IMR-90 (cell line): ENCODE data around the gene ATP2B1. TPM values are rescaled to one million over a fixed set of nuclear protein-coding genes. Genes with fewer than 3 reads are reported as not detected.

Experiments
- ATAC-seq: fragments of 200-7000 bp; cut with Tn5 transposase; 2 replicates; pipeline ENCODE4 v1.9.1; 2020; ENCODE audit warnings: low read depth, mild to moderate bottlenecking, moderate library complexity
- BruUV-seq: library from RNA; stranded (reverse); fragments of 400-500 nt; replicated peaks from 2 replicates; lab custom pipeline; 2021; lab: Mats Ljungman, UMichigan
- CTCF ChIA-PET: fragments of 300-600 bp; formaldehyde crosslinking; extraction: SDS; loops from one replicate; lab custom pipeline; 2021; ENCODE audit warnings: antibody characterized with exemption; lab: Yijun Ruan, JAX
- POLR2A ChIA-PET: fragments of 300-600 bp; sonication (Branson Sonifier 250); formaldehyde crosslinking; loops from one replicate; lab custom pipeline; 2022; ENCODE audit warnings: antibody characterized with exemption; ENCODE audit not compliant: unreplicated experiment; lab: Charles Lee
- DNase-seq: peaks from one replicate; pipeline ENCODE4 v3.0.0; 2013
- H2AFZ ChIP-seq: replicated peaks from 2 replicates; pipeline ENCODE3; 2013; ENCODE audit warnings: low read length, mild to moderate bottlenecking; ENCODE audit not compliant: poor library complexity
- H2AK5ac ChIP-seq: 2 replicates; pipeline ENCODE4 v1.6.1; 2013; ENCODE audit warnings: low read depth, low read length, inconsistent platforms
- H2AK9ac ChIP-seq: replicated peaks from 2 replicates; pipeline ENCODE3; 2013; ENCODE audit warnings: mild to moderate bottlenecking, low read depth, low read length, moderate library complexity; ENCODE audit not compliant: poor library complexity
- H2BK120ac ChIP-seq: 2 replicates; pipeline ENCODE4 v1.6.1; 2013; ENCODE audit warnings: low read depth, low read length, inconsistent platforms
- H2BK15ac ChIP-seq: 3 replicates; pipeline ENCODE4 v1.6.1; 2013; ENCODE audit warnings: low read depth, low read length, inconsistent platforms
- H2BK20ac ChIP-seq: 2 replicates; pipeline ENCODE4 v1.6.1; 2013; ENCODE audit warnings: low read depth, mild to moderate bottlenecking, inconsistent platforms, low read length, moderate library complexity
- H2BK5ac ChIP-seq: 2 replicates; pipeline ENCODE4 v1.6.1; 2013; ENCODE audit warnings: mild to moderate bottlenecking, low read depth, low read length, inconsistent platforms; ENCODE audit not compliant: poor library complexity, severe bottlenecking
- H3K14ac ChIP-seq: replicated peaks from 2 replicates; pipeline ENCODE4 v1.6.1; 2013; ENCODE audit warnings: low read depth, low read length, inconsistent platforms
- H3K18ac ChIP-seq: 2 replicates; pipeline ENCODE4 v1.6.1; 2013; ENCODE audit warnings: low read depth, low read length, control low read depth
- H3K23ac ChIP-seq: 2 replicates; pipeline ENCODE4 v1.6.1; 2013; ENCODE audit warnings: low read depth, low read length, inconsistent platforms
- H3K27ac ChIP-seq: 2 replicates; pipeline ENCODE4 v1.5.1; 2013; ENCODE audit warnings: mild to moderate bottlenecking, control low read depth, low read length; ENCODE audit not compliant: insufficient read depth
- H3K27me3 ChIP-seq: 2 replicates; pipeline ENCODE4 v1.6.1; 2013; ENCODE audit warnings: low read length; ENCODE audit not compliant: control insufficient read depth, insufficient read depth
- H3K36me3 ChIP-seq: 2 replicates; pipeline ENCODE4 v1.6.1; 2013; ENCODE audit warnings: low read length, mixed read lengths; ENCODE audit not compliant: control insufficient read depth, insufficient read depth
- H3K4ac ChIP-seq: 2 replicates; pipeline ENCODE4 v1.6.1; 2013; ENCODE audit warnings: low read depth, low read length, inconsistent platforms
- H3K4me1 ChIP-seq: 2 replicates; pipeline ENCODE4 v1.6.1; 2013; ENCODE audit warnings: low read length, mixed read lengths; ENCODE audit not compliant: control insufficient read depth, insufficient read depth
- H3K4me2 ChIP-seq: 2 replicates; pipeline ENCODE4 v1.6.1; 2013; ENCODE audit warnings: low read depth, mild to moderate bottlenecking, control low read depth, low read length, moderate library complexity
- H3K4me3 ChIP-seq: 2 replicates; pipeline ENCODE4 v1.5.1; 2013; ENCODE audit warnings: low read depth, mild to moderate bottlenecking, control low read depth, low read length, moderate library complexity; ENCODE audit not compliant: insufficient read depth
- H3K56ac ChIP-seq: 2 replicates; pipeline ENCODE4 v1.6.1; 2013; ENCODE audit warnings: low read length, inconsistent platforms; ENCODE audit not compliant: insufficient read depth; ENCODE audit errors: extremely low read depth
- H3K79me1 ChIP-seq, 2 experiments: 2 replicates each; pipeline ENCODE4 v1.6.1; 2013; ENCODE audit warnings: low read length in 2 of 2, inconsistent platforms in 1 of 2, low read depth in 1 of 2
- H3K9ac ChIP-seq: 2 replicates; pipeline ENCODE4 v1.6.1; 2013; ENCODE audit warnings: low read depth, low read length, control low read depth
- H3K9me1 ChIP-seq: 2 replicates; pipeline ENCODE4 v1.6.1; 2013; ENCODE audit warnings: low read length, inconsistent platforms; ENCODE audit not compliant: insufficient read depth
- H3K9me3 ChIP-seq: 2 replicates; pipeline ENCODE4 v1.6.1; 2013; ENCODE audit warnings: low read length; ENCODE audit not compliant: control insufficient read depth, insufficient read depth
- H4K20me1 ChIP-seq: 2 replicates; pipeline ENCODE4 v1.6.1; 2013; ENCODE audit warnings: low read length, inconsistent platforms; ENCODE audit not compliant: insufficient read depth
- H4K5ac ChIP-seq: 2 replicates; pipeline ENCODE4 v1.6.1; 2013; ENCODE audit warnings: mild to moderate bottlenecking, low read depth, low read length, control low read depth
- H4K8ac ChIP-seq, 2 experiments: 2 replicates each; pipeline ENCODE4 v1.6.1; 2013; ENCODE audit warnings: low read depth in 2 of 2, low read length in 2 of 2, control low read depth in 1 of 2, inconsistent platforms in 1 of 2
- H4K91ac ChIP-seq: 2 replicates; pipeline ENCODE4 v1.6.1; 2013; ENCODE audit warnings: low read depth, low read length, inconsistent platforms; ENCODE audit not compliant: insufficient read depth
- BHLHE40 ChIP-seq: fragments of 150-350 bp; IDR thresholded peaks from 2 replicates; pipeline ENCODE4 v1.6.1; 2016; ENCODE audit warnings: mild to moderate bottlenecking, low read depth, low read length
- CEBPB ChIP-seq: IDR thresholded peaks from 2 replicates; pipeline ENCODE4 v1.6.1; 2012; ENCODE audit warnings: low read depth, low read length, improper control_type of control experiment
- MAFK ChIP-seq: IDR thresholded peaks from 2 replicates; pipeline ENCODE4 v1.6.1; 2012; ENCODE audit warnings: low read depth, low read length, improper control_type of control experiment
- MAZ ChIP-seq: IDR thresholded peaks from 2 replicates; pipeline ENCODE4 v1.6.1; 2012; ENCODE audit warnings: low read depth, mild to moderate bottlenecking, low read length, improper control_type of control experiment, moderate library complexity, borderline replicate concordance
- NFE2L2 ChIP-seq: fragments of 150-350 bp; IDR thresholded peaks from 2 replicates; pipeline ENCODE4 v1.6.1; 2016; ENCODE audit warnings: low read depth, mild to moderate bottlenecking, low read length
- POLR2A ChIP-seq: IDR thresholded peaks from 2 replicates; pipeline ENCODE4 v1.6.1; 2012; ENCODE audit warnings: mild to moderate bottlenecking, low read depth, low read length
- RAD21 ChIP-seq: IDR thresholded peaks from 2 replicates; pipeline ENCODE4 v1.6.1; 2012; ENCODE audit warnings: low read length, improper control_type of control experiment
- RFX5 ChIP-seq: IDR thresholded peaks from 2 replicates; pipeline ENCODE4 v1.8.0; 2012; ENCODE audit warnings: low read depth, mild to moderate bottlenecking, low read length, moderate library complexity
- SMC3 ChIP-seq: fragments of 150-350 bp; IDR thresholded peaks from 2 replicates; pipeline ENCODE4 v1.6.1; 2016; ENCODE audit warnings: low read depth, mild to moderate bottlenecking, antibody characterized with exemption, low read length, moderate library complexity
- WGBS, 2 experiments: methylation state at CpG; one replicate each; pipeline versions ENCODE4 v1.1.5 to v1.1.7; 2013; ENCODE audit warnings: missing lambda C conversion rate in 2 of 2; ENCODE audit not compliant: insufficient read length in 1 of 2; ENCODE audit errors: extremely low coverage in 2 of 2; 5-methylcytosine and 5-hydroxymethylcytosine counted together
- dilution Hi-C: fragments of 300-500 bp; cut with HindIII; formaldehyde crosslinking; loops from one replicate; pipeline ENCODE4 v1.14.3; 2018; ENCODE audit warnings: low sequenced_read_pairs; ENCODE audit not compliant: unreplicated experiment
- in situ Hi-C: fragments of 300-500 bp; cut with MboI; formaldehyde crosslinking; loops from 3 replicates; pipeline ENCODE4 v1.14.3; 2019; ENCODE audit warnings: low sequenced_read_pairs, inconsistent platforms, mixed read lengths
- intact Hi-C: fragments of 100-400 bp; cut with micrococcal nuclease; formaldehyde crosslinking; loops from 2 replicates; pipeline ENCODE4 v1.10.0; 2022
- polyA plus RNA-seq, 3 experiments: library from polyadenylated mRNA; depleted of rRNA; stranded (reverse); fragments of >200 nt; gene quantifications; 2 replicates each; pipeline ENCODE4 v1.2.3, GENCODE V29; 2012; ENCODE audit warnings: low replicate concordance in 1 of 3
- total RNA-seq: library from RNA; depleted of rRNA; stranded (reverse); fragments of >200 nt; gene quantifications from 2 replicates; pipeline ENCODE4 v1.2.3, GENCODE V29; 2012
- TF ChIP-seq, protein P1 (sequence below): fragments of 150-350 bp; IDR thresholded peaks from 2 replicates; pipeline ENCODE4 v1.6.1; 2017; ENCODE audit warnings: mild to moderate bottlenecking, antibody characterized with exemption, low read length, low read depth
- TF ChIP-seq, protein P2 (sequence below): conservative IDR thresholded peaks from 2 replicates; pipeline ENCODE4 v1.5.1; 2012; ENCODE audit warnings: mild to moderate bottlenecking, low read depth, low read length, improper control_type of control experiment

The ATP2B1 gene
- total and polyA plus RNA-seq, 2 of the 4 experiments (the other 2 are of a cell fraction): 9.9 to 32.6 TPM

DNA sequence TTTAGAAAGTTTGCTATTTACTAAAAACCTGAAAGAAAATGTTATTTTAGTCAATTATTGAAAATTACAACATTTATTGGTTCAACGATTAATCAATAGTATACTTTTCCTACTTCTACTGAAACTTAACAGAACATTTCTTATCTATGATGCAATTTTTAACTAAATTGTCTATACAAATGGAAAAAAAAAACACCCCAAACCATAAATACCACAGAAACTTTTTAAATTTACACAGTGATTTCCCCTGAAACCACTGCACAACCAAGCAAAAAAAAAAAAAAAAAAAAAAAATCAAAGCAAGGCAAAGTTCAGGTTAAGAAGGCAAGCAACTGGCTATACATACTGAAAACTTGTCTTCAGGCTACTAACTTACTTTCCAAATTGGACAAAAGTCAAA, 110.9 kb downstream of the ATP2B1 start:
- POLR2A ChIA-PET: no interaction called here
- Histone ChIP-seq H3K4me3 (no peak overlapping the region), H2AK5ac (no peak overlapping the region), H2AK9ac (no peak overlapping the region), H3K9ac (no peak overlapping the region), H3K14ac (no peak overlapping the region), H3K27ac (no peak overlapping the region), H3K4ac (no peak overlapping the region), H3K79me1 (peaks cover under 1 to 18% of the 10 kb centered on the region in 2 experiments), H2BK120ac (no peak overlapping the region), H4K91ac (no peak overlapping the region), H3K9me1 (peaks cover 3% of the 10 kb centered on the region), H3K9me3 (no peaks in the 10 kb centered on the region), H2BK20ac (no peak overlapping the region), H4K20me1 (no peaks in the 10 kb centered on the region), H3K56ac (no peak overlapping the region), H2AFZ (no peak overlapping the region), H3K4me1 (peaks cover 2% of the 10 kb centered on the region), H3K36me3 (peaks cover 8% of the 10 kb centered on the region), H4K5ac (no peak overlapping the region), H2BK5ac (no peak overlapping the region), H3K23ac (no peak overlapping the region), H3K18ac (no peak overlapping the region), H3K27me3 (no peaks in the 10 kb centered on the region), H4K8ac (no peak overlapping the region), H2BK15ac (no peak overlapping the region), H3K4me2 (no peak overlapping the region)
- WGBS, 2 experiments: no CpG with 5 or more reads among the region's 1 CpG
- CTCF ChIA-PET: no interaction called here
- no peak for DNase-seq
- BruUV-seq: no TSS peak
- intact Hi-C loops: no loop called here
- TF ChIP-seq RFX5 (no peak), POLR2A (no peak), NFE2L2 (no peak), RAD21 (no peak), MAZ (no peak), SMC3 (no peak), CEBPB (no peak), MAFK (no peak), BHLHE40 (no peak)
- TF ChIP-seq, protein P1, sequence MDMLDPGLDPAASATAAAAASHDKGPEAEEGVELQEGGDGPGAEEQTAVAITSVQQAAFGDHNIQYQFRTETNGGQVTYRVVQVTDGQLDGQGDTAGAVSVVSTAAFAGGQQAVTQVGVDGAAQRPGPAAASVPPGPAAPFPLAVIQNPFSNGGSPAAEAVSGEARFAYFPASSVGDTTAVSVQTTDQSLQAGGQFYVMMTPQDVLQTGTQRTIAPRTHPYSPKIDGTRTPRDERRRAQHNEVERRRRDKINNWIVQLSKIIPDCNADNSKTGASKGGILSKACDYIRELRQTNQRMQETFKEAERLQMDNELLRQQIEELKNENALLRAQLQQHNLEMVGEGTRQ: no peak
- TF ChIP-seq, protein P2, sequence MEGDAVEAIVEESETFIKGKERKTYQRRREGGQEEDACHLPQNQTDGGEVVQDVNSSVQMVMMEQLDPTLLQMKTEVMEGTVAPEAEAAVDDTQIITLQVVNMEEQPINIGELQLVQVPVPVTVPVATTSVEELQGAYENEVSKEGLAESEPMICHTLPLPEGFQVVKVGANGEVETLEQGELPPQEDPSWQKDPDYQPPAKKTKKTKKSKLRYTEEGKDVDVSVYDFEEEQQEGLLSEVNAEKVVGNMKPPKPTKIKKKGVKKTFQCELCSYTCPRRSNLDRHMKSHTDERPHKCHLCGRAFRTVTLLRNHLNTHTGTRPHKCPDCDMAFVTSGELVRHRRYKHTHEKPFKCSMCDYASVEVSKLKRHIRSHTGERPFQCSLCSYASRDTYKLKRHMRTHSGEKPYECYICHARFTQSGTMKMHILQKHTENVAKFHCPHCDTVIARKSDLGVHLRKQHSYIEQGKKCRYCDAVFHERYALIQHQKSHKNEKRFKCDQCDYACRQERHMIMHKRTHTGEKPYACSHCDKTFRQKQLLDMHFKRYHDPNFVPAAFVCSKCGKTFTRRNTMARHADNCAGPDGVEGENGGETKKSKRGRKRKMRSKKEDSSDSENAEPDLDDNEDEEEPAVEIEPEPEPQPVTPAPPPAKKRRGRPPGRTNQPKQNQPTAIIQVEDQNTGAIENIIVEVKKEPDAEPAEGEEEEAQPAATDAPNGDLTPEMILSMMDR: no peak
- in situ Hi-C loops: no loop called here
- ATAC-seq: no peak
- dilution Hi-C loops: no loop called here
